Hepatocyte (in vitro differentiated cells): ENCODE measurements around the gene CCL14. TPM values are rescaled to one million over a fixed set of nuclear protein-coding genes. Genes with fewer than 3 reads are reported as not detected.

Source experiments
- DNase-seq: peaks from one replicate; pipeline ENCODE4 v3.0.0-alpha.2; 2016; ENCODE audit warnings: low spot score
- H2AFZ ChIP-seq: fragments of 200-600 bp; sonication (generic); 2 replicates; pipeline ENCODE4 v1.6.0; 2016; ENCODE audit warnings: antibody characterized with exemption, mild to moderate bottlenecking
- H3K27ac ChIP-seq: fragments of 200-600 bp; sonication (generic); 2 replicates; pipeline ENCODE4 v1.5.1; 2016; ENCODE audit warnings: mild to moderate bottlenecking
- H3K27me3 ChIP-seq: fragments of 200-600 bp; sonication (generic); 2 replicates; pipeline ENCODE4 v1.6.1; 2016
- H3K36me3 ChIP-seq: fragments of 200-600 bp; sonication (generic); replicated peaks from 2 replicates; pipeline ENCODE4 v1.5.1; 2016; ENCODE audit warnings: low read depth; ENCODE audit not compliant: insufficient read depth
- H3K4me1 ChIP-seq: fragments of 200-600 bp; sonication (generic); 2 replicates; pipeline ENCODE4 v1.5.1; 2016; ENCODE audit warnings: mild to moderate bottlenecking, moderate library complexity; ENCODE audit not compliant: insufficient read depth
- H3K4me2 ChIP-seq: fragments of 200-600 bp; sonication (generic); 2 replicates; pipeline ENCODE4 v1.6.0; 2016
- H3K4me3 ChIP-seq: fragments of 200-600 bp; sonication (generic); 2 replicates; pipeline ENCODE4 v1.5.1; 2016; ENCODE audit warnings: mild to moderate bottlenecking
- H3K79me2 ChIP-seq: fragments of 200-600 bp; sonication (generic); 2 replicates; pipeline ENCODE4 v1.6.0; 2017; ENCODE audit warnings: mild to moderate bottlenecking
- H3K9me2 ChIP-seq: fragments of 200-600 bp; sonication (generic); replicated peaks from 2 replicates; pipeline ENCODE4 v1.6.0; 2017; ENCODE audit warnings: mild to moderate bottlenecking; ENCODE audit not compliant: insufficient read depth
- H3K9me3 ChIP-seq: fragments of 200-600 bp; sonication (generic); 2 replicates; pipeline ENCODE4 v1.5.1; 2016; ENCODE audit warnings: low read depth, mild to moderate bottlenecking
- H4K20me1 ChIP-seq: fragments of 200-600 bp; sonication (generic); 2 replicates; pipeline ENCODE4 v1.6.0; 2016; ENCODE audit warnings: mild to moderate bottlenecking; ENCODE audit not compliant: insufficient read depth, poor library complexity, severe bottlenecking
- CTCF ChIP-seq: fragments of 200-600 bp; sonication (generic); IDR thresholded peaks from 2 replicates; pipeline ENCODE4 v1.5.1; 2016; ENCODE audit warnings: antibody characterized with exemption, mild to moderate bottlenecking; ENCODE audit not compliant: poor library complexity
- EZH2 ChIP-seq: fragments of 200-600 bp; sonication (generic); IDR thresholded peaks from 2 replicates; pipeline ENCODE4 v1.6.1; 2016; ENCODE audit warnings: antibody characterized with exemption, mild to moderate bottlenecking, borderline replicate concordance
- EZH2phosphoT487 ChIP-seq: fragments of 200-600 bp; sonication (generic); IDR thresholded peaks from one replicate; pipeline ENCODE4 v1.6.1; 2018; ENCODE audit warnings: antibody characterized with exemption, mild to moderate bottlenecking, low read depth, moderate library complexity; ENCODE audit not compliant: unreplicated experiment, severe bottlenecking
- whole genome bisulfite sequencing: methylation state at CpG from one replicate; pipeline ENCODE4 v1.1.6; 2016; ENCODE audit warnings: low lambda C conversion rate; ENCODE audit errors: missing lambda C conversion rate; 5-methylcytosine and 5-hydroxymethylcytosine counted together
- polyA plus RNA-seq: library from polyadenylated mRNA; unstranded; fragments of >200 nt; fragmentation: Nextera tagmentation; extraction: Ambion mirVana; gene quantifications from 2 replicates; pipeline ENCODE4 v1.2.1, GENCODE V29; 2016
- total RNA-seq: library from RNA; depleted of rRNA; stranded (reverse); fragments of >200 nt; gene quantifications from 2 replicates; pipeline ENCODE4 v1.2.3, GENCODE V29; 2014

Gene CCL14
- total and polyA plus RNA-seq, 2 experiments from 2014 or later = 0.27 to 0.56 TPM

DNA sequence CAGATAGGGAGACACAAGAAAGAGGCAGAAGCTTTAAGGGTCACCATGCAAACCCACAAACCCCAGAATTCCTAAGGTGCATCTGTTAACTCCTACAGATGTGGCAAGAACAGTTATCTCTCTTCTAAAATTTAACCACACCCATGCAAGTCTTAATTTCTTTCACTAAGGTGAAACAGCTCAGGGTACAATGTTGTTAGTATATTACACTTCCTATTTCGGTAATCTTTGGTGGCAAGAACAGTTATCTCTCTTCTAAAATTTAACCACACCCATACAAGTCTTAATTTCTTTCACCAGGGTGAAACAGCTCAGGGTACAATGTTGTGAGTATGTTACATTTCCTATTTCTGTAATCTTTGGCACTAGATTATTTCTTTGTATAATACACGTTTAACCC is 24.7 kb upstream of the CCL14 start:
- Histone ChIP-seq H3K36me3 (no peaks in the 10 kb centered on the region), H3K79me2 (no peaks in the 10 kb centered on the region), H4K20me1 (no peaks in the 10 kb centered on the region), H3K9me2 (no peaks in the 10 kb centered on the region), H3K27me3 (no peaks in the 10 kb centered on the region), H2AFZ (no peak overlapping the region), H3K9me3 (no peaks in the 10 kb centered on the region), H3K4me3 (no peak overlapping the region), H3K4me1 (no peaks in the 10 kb centered on the region), H3K27ac (no peak overlapping the region), H3K4me2 (no peak overlapping the region)
- DNase-seq = no peak
- WGBS = 80% methylated on average over 2 of the region's 2 CpGs
- TF ChIP-seq EZH2phosphoT487 (no peak), CTCF (no peak), EZH2 (no peak)

GRCh38 chr17:36008998-36009665 is 22.6 kb upstream of the CCL14 start:
- no peak for DNase-seq

DNA sequence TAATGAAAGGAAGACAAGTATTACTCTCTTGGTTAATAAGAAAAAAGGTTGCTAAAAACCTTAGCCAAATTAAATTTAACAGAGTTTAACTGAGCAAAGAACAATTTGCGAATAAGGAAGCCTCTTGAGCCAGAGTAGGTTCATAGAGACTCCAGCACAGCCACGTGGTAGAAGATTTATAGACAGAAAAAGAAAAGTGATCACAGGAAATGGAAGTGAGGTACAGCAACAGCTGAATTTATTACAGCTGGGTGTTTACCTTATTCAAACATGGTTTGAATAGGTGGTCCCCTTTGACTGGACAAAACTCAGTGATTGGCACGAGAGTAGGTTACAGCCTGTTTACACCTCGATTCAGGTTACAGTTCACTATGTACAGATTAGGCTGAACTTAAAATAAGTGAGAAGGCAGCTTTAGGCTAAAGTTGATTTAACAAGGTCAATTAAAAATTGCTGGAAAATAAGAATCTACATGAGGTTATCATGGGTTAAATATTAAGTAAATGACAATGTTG is 18.1 kb upstream of the CCL14 start:
- no peaks in the 10 kb centered on the region for H4K20me1 ChIP-seq
- H3K36me3 ChIP-seq = no peaks in the 10 kb centered on the region
- WGBS = 47% methylated on average over 4 of the region's 4 CpGs
- H3K4me2 ChIP-seq = no peak overlapping the region
- H3K27me3 ChIP-seq = no peaks in the 10 kb centered on the region
- TF ChIP-seq CTCF = no peak
- no peak for TF ChIP-seq EZH2phosphoT487
- H3K4me1 ChIP-seq = peaks cover 10% of the 10 kb centered on the region
- DNase-seq = no peak
- H3K79me2 ChIP-seq = peaks cover under 1% of the 10 kb centered on the region
- H3K4me3 ChIP-seq = no peak overlapping the region
- H2AFZ ChIP-seq = no peak overlapping the region
- H3K27ac ChIP-seq = peak overlapping the region; percentile 22
- no peaks in the 10 kb centered on the region for H3K9me3 ChIP-seq
- H3K9me2 ChIP-seq = no peaks in the 10 kb centered on the region

More at GRCh38 chr17:36008998-36009665, 22.6 kb upstream of the CCL14 start:
- H3K4me2 ChIP-seq = no peak overlapping the region
- no peaks in the 10 kb centered on the region for H4K20me1 ChIP-seq
- H3K36me3 ChIP-seq = no peaks in the 10 kb centered on the region
- no peaks in the 10 kb centered on the region for H3K27me3 ChIP-seq
- H3K79me2 ChIP-seq = no peaks in the 10 kb centered on the region
- no peak overlapping the region for H3K27ac ChIP-seq
- 84% methylated on average over 12 of the region's 14 CpGs for WGBS
- H2AFZ ChIP-seq = no peak overlapping the region
- H3K9me2 ChIP-seq = no peaks in the 10 kb centered on the region
- no peak for TF ChIP-seq EZH2
- TF ChIP-seq EZH2phosphoT487 = no peak
- peak; percentile 26 for TF ChIP-seq CTCF
- H3K4me1 ChIP-seq = no peaks in the 10 kb centered on the region
- no peak overlapping the region for H3K4me3 ChIP-seq
- no peaks in the 10 kb centered on the region for H3K9me3 ChIP-seq
